Motor neuron (in vitro differentiated cells): ENCODE results near the gene LGALS1. TPM values are rescaled to one million over a fixed set of nuclear protein-coding genes. Genes with fewer than 3 reads are reported as not detected.
"Not testable (repeated sequence)": the region's sequence is repeated elsewhere in the genome, so short reads cannot be mapped to it uniquely, and the experiment has no call there.

Source experiments
- ATAC-seq, 8 experiments: fragments of 200-7000 bp; cut with Tn5 transposase; replicated peaks in 6 of 8; 2 replicates each; pipeline ENCODE4 v1.8.0; 2021; ENCODE audit warnings: mild to moderate bottlenecking in 8 of 8, moderate library complexity in 8 of 8
- H3K27ac ChIP-seq, 2 donors: fragments of 250-450 bp; sonication (Bioruptor Pico); 2 replicates each; pipeline ENCODE4 v1.9.0; 2021; ENCODE audit warnings: antibody characterized with exemption in 2 of 2, mild to moderate bottlenecking in 2 of 2, moderate library complexity in 1 of 2
- H3K4me1 ChIP-seq, 2 donors: fragments of 250-450 bp; sonication (Bioruptor Pico); replicated peaks in 1 of 2; 2 replicates each; pipeline ENCODE4 v1.6.1; 2021; ENCODE audit warnings: antibody characterized with exemption in 2 of 2, mild to moderate bottlenecking in 2 of 2, moderate library complexity in 1 of 2
- H3K4me3 ChIP-seq, 5 donors: fragments of 250-450 bp; sonication (Bioruptor Pico); 2 replicates each; pipeline ENCODE4 v1.9.0; 2021; ENCODE audit warnings: antibody characterized with exemption in 5 of 5, mild to moderate bottlenecking in 5 of 5, moderate library complexity in 4 of 5
- WGBS, 10 experiments: fragments of 450-650 bp; shearing (Covaris generic); methylation state at CpG; one replicate each; pipeline ENCODE4 v1.0.0; 2022; 5-methylcytosine and 5-hydroxymethylcytosine counted together
- in situ Hi-C, 9 experiments: fragments of 400-800 bp; cut with MboI; loops; one replicate each; pipeline ENCODE4 v1.15.0; 2021; ENCODE audit warnings: low sequenced_read_pairs in 9 of 9, low pct_unique_long_range_greater_than_20kb in 2 of 9; ENCODE audit not compliant: unreplicated experiment in 9 of 9
- total RNA-seq, 8 experiments: library from RNA; unstranded; fragments of 300-600 nt; gene quantifications; 2 replicates each; pipeline versions ENCODE4 v1.2.3 to v1.2.4, GENCODE V29; 2022

The LGALS1 gene
- total RNA-seq, 8 experiments from 2014 or later, result 23.1 to 1,188 (median 160) TPM

- no peak overlapping the region for H3K27ac ChIP-seq
- in situ Hi-C loops, result no loop called here
- no peak overlapping the region for H3K4me3 ChIP-seq
- no peak for ATAC-seq
- H3K4me1 ChIP-seq, result no peaks in the 10 kb centered on the region
- 80 to 100% (median 93%) methylated on average over 1 to 2 of the region's 3 CpGs; no CpG with 5 or more reads in 6 of the 10 experiments for WGBS, 10 experiments
These were observed 35.2 kb downstream of the LGALS1 start for GRCh38 chr22:37710675-37711074.

GRCh38 chr22:37711490-37711889, 36.1 kb downstream of the LGALS1 start:
- no peak overlapping the region for H3K27ac ChIP-seq
- no peaks in the 10 kb centered on the region for H3K4me1 ChIP-seq
- in situ Hi-C loops, result no loop called here
- H3K4me3 ChIP-seq, result no peak overlapping the region
- no peak for ATAC-seq
- WGBS, 10 experiments, result 65 to 96% (median 83%) methylated on average over 1 to 10 of the region's 10 CpGs

- 40 to 92% (median 92%) methylated on average over 2 of the region's 7 CpGs; no CpG with 5 or more reads in 7 of the 10 experiments for WGBS, 10 experiments
- Histone ChIP-seq H3K4me1 (no peaks in the 10 kb centered on the region), H3K27ac (no peak overlapping the region), H3K4me3 (no peak overlapping the region)
- in situ Hi-C loops, result no loop called here
- no peak for ATAC-seq
These were observed 38.3 kb downstream of the LGALS1 start for GRCh38 chr22:37713761-37714160.

GRCh38 chr22:37714634-37715033, 39.2 kb downstream of the LGALS1 start:
- in situ Hi-C loops, result no loop called here
- no peak overlapping the region for H3K27ac ChIP-seq
- ATAC-seq, result no peak
- H3K4me1 ChIP-seq, result no peaks in the 10 kb centered on the region
- H3K4me3 ChIP-seq, result no peak overlapping the region
- WGBS, 10 experiments, result 75 to 100% (median 100%) methylated on average over 1 to 2 of the region's 2 CpGs; no CpG with 5 or more reads in 3 of the 10 experiments

- WGBS, 10 experiments, result 100% methylated on average over 1 to 3 of the region's 7 CpGs; no CpG with 5 or more reads in 8 of the 10 experiments
These were observed 40.3 kb downstream of the LGALS1 start for GRCh38 chr22:37715760-37716159.

GRCh38 chr22:37716708-37717107, 41.3 kb downstream of the LGALS1 start:
- ATAC-seq, result peak in 2 of 8 experiments; percentile 60 to 72
- H3K4me1 ChIP-seq, result no peaks in the 10 kb centered on the region
- no peak overlapping the region for H3K4me3 ChIP-seq
- 60 to 100% (median 92%) methylated on average over 1 to 8 of the region's 9 CpGs; no CpG with 5 or more reads in 2 of the 10 experiments for WGBS, 10 experiments
- in situ Hi-C loops, result no loop called here
- H3K27ac ChIP-seq, result no peak overlapping the region

More at GRCh38 chr22:37715760-37716159, 40.3 kb downstream of the LGALS1 start:
- Histone ChIP-seq H3K27ac (no peak overlapping the region), H3K4me3 (no peak overlapping the region), H3K4me1 (no peaks in the 10 kb centered on the region)
- ATAC-seq, result no peak
- in situ Hi-C loops, result no loop called here

- H3K4me1 ChIP-seq, H3K4me3 ChIP-seq, in situ Hi-C loops, H3K27ac ChIP-seq, ATAC-seq: not testable (repeated sequence)
- WGBS, 10 experiments, result 60 to 98% (median 82%) methylated on average over 2 to 6 of the region's 7 CpGs; no CpG with 5 or more reads in 4 of the 10 experiments
These were observed 41.8 kb downstream of the LGALS1 start for GRCh38 chr22:37717235-37717634.

GRCh38 chr22:37717746-37718305, 42.4 kb downstream of the LGALS1 start:
- ATAC-seq, in situ Hi-C loops, H3K4me1 ChIP-seq, H3K27ac ChIP-seq, H3K4me3 ChIP-seq: not testable (repeated sequence)
- WGBS, 10 experiments, result 100% methylated on average over 4 of the region's 38 CpGs; no CpG with 5 or more reads in 8 of the 10 experiments

- peak in 2 of 8 experiments; percentile 6 to 8 for ATAC-seq
These were observed 50.3 kb downstream of the LGALS1 start for GRCh38 chr22:37725551-37726240.

GRCh38 chr22:37726241-37726887, 50.9 kb downstream of the LGALS1 start:
- Histone ChIP-seq H3K4me3 (no peak overlapping the region), H3K4me1 (no peaks in the 10 kb centered on the region), H3K27ac (no peak overlapping the region)
- WGBS, 10 experiments, result 20 to 100% (median 67%) methylated on average over 1 to 7 of the region's 20 CpGs; no CpG with 5 or more reads in 3 of the 10 experiments
- in situ Hi-C loops, result no loop called here
- ATAC-seq, result peak in 5 of 8 experiments; percentile 6 to 88 (median 79)

More at GRCh38 chr22:37725551-37726240, 50.3 kb downstream of the LGALS1 start:
- H3K4me3 ChIP-seq, result no peak overlapping the region
- no peak overlapping the region for H3K27ac ChIP-seq
- no peaks in the 10 kb centered on the region for H3K4me1 ChIP-seq
- WGBS, 10 experiments, result no CpG with 5 or more reads among the region's 25 CpGs
- in situ Hi-C loops, result no loop called here

GRCh38 chr22:37728620-37729019, 53.2 kb downstream of the LGALS1 start:
- ATAC-seq, result peak in 2 of 8 experiments; percentile 20 to 38
- WGBS, 10 experiments, result 100% methylated on average over 1 of the region's 1 CpG; no CpG with 5 or more reads in 7 of the 10 experiments

More at GRCh38 chr22:37728620-37729019, 53.2 kb downstream of the LGALS1 start:
- no peak overlapping the region for H3K4me3 ChIP-seq
- H3K4me1 ChIP-seq, result no peaks in the 10 kb centered on the region
- H3K27ac ChIP-seq, result no peak overlapping the region
- in situ Hi-C loops, result no loop called here
